ENCODE measurements around the gene CELF4. TPM values are rescaled to one million over a fixed set of nuclear protein-coding genes. Genes with fewer than 3 reads are reported as not detected.

CELF4 gene
- polyA plus RNA-seq, 1 donor (not counting 4 experiments of a cell fraction or from before 2014, with no cell fraction given) = not detected

- TF ChIP-seq, protein P1, sequence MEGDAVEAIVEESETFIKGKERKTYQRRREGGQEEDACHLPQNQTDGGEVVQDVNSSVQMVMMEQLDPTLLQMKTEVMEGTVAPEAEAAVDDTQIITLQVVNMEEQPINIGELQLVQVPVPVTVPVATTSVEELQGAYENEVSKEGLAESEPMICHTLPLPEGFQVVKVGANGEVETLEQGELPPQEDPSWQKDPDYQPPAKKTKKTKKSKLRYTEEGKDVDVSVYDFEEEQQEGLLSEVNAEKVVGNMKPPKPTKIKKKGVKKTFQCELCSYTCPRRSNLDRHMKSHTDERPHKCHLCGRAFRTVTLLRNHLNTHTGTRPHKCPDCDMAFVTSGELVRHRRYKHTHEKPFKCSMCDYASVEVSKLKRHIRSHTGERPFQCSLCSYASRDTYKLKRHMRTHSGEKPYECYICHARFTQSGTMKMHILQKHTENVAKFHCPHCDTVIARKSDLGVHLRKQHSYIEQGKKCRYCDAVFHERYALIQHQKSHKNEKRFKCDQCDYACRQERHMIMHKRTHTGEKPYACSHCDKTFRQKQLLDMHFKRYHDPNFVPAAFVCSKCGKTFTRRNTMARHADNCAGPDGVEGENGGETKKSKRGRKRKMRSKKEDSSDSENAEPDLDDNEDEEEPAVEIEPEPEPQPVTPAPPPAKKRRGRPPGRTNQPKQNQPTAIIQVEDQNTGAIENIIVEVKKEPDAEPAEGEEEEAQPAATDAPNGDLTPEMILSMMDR (optimal IDR thresholded peaks at IDR 0.05 in 1 of 3, IDR thresholded peaks at IDR 0.05 in 1 of 3, conservative IDR thresholded peaks at IDR 0.05 in 1 of 3; ENCODE audit: extremely low read depth in 1 of 3, insufficient read depth in 2 of 3, low read length in 3 of 3) = no peak
- no peak for TF ChIP-seq EZH2 (IDR thresholded peaks at IDR 0.05; ENCODE audit: low read length)
- DNase-seq (ENCODE audit: low read depth, low spot score) = no peak
- no peak overlapping the region for H3K4me3 ChIP-seq (ENCODE audit: control insufficient read depth in 2 of 3, extremely low read depth in 1 of 3, insufficient read depth in 2 of 3, low read depth in 1 of 3, low read length in 3 of 3)
- H3K27ac ChIP-seq (ENCODE audit: control insufficient read depth, insufficient read depth, low read length) = no peak overlapping the region
- no peaks in the 10 kb centered on the region for H3K9me1 ChIP-seq (ENCODE audit: control insufficient read depth, extremely low read depth, insufficient read depth, low read length)
- no peak for FAIRE-seq
- no peaks in the 10 kb centered on the region for H4K20me1 ChIP-seq (ENCODE audit: control insufficient read depth, extremely low read depth, insufficient read depth, low read length)
- H3K9ac ChIP-seq (ENCODE audit: control insufficient read depth, extremely low read depth, insufficient read depth, low read length) = no peak overlapping the region
- no peaks in the 10 kb centered on the region for H3K36me3 ChIP-seq (ENCODE audit: control insufficient read depth in 2 of 2, extremely low read depth in 1 of 2, insufficient read depth in 2 of 2, low read length in 2 of 2)
- H3K27me3 ChIP-seq (ENCODE audit: control insufficient read depth, extremely low read depth, insufficient read depth, low read length) = peaks cover 25% of the 10 kb centered on the region
- dilution Hi-C loops (cut with MboI; ENCODE audit: extremely low pct_ligation_motif_present, low sequenced_read_pairs) = no loop called here
- no peak overlapping the region for H2AFZ ChIP-seq (ENCODE audit: control insufficient read depth, low read length)
- H3K79me2 ChIP-seq (ENCODE audit: control insufficient read depth, insufficient read depth, low read length) = no peaks in the 10 kb centered on the region
- no peak overlapping the region for H3K4me2 ChIP-seq (ENCODE audit: control insufficient read depth, extremely low read depth, insufficient read depth, low read depth, low read length)
- H3K4me1 ChIP-seq (ENCODE audit: control insufficient read depth, extremely low read depth, insufficient read depth, low read length) = no peaks in the 10 kb centered on the region
- H3K9me3 ChIP-seq (ENCODE audit: control insufficient read depth, low read depth, low read length) = no peaks in the 10 kb centered on the region
Measured at GRCh38 chr18:37243741-37244140, 321.9 kb downstream of the CELF4 start.

DNA sequence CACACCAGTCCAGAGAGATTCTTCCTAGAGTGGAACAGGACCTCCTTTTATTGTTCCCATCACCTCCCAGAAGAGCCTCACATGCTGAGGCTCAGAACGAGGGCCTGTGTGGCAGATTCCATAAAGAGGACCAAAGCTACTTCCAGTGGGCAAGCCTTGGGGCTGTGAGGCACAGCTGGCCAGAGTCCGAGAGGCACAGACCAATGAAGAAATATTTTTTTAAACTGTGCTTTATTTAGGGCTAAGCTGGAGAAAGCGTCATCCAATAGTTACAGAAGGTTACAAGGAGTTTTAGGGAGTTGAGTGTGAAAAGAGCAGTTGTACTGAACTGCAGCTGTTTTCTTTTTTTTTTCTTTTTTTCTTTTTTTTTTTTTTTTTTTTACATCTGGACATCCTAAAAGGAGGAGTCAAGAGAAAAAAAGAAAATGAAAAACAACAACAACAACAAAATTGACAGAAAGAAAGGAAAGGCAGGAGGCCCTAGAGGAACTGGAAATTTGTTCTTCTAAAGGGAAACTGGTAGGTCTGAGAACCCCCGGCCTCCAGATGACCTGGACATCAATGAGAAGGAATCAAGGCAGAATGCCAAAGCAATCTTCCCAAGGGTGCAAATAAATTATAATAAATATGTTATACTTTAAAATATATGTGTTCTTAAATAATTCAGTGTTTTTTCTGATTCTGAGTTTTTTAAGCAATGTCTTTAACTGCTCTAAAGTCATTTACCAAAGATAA, 322.6 kb downstream of the CELF4 start:
- Histone ChIP-seq H3K27ac (ENCODE audit: control insufficient read depth, insufficient read depth, low read length) (no peak overlapping the region), H3K4me2 (ENCODE audit: control insufficient read depth, extremely low read depth, insufficient read depth, low read depth, low read length) (no peak overlapping the region), H2AFZ (ENCODE audit: control insufficient read depth, low read length) (no peak overlapping the region), H3K36me3 (ENCODE audit: control insufficient read depth in 2 of 2, extremely low read depth in 1 of 2, insufficient read depth in 2 of 2, low read length in 2 of 2) (no peaks in the 10 kb centered on the region), H3K4me1 (ENCODE audit: control insufficient read depth, extremely low read depth, insufficient read depth, low read length) (no peaks in the 10 kb centered on the region), H3K9ac (ENCODE audit: control insufficient read depth, extremely low read depth, insufficient read depth, low read length) (no peak overlapping the region), H3K4me3 (ENCODE audit: control insufficient read depth in 2 of 3, extremely low read depth in 1 of 3, insufficient read depth in 2 of 3, low read depth in 1 of 3, low read length in 3 of 3) (no peak overlapping the region), H3K79me2 (ENCODE audit: control insufficient read depth, insufficient read depth, low read length) (no peaks in the 10 kb centered on the region), H3K9me1 (ENCODE audit: control insufficient read depth, extremely low read depth, insufficient read depth, low read length) (no peaks in the 10 kb centered on the region), H4K20me1 (ENCODE audit: control insufficient read depth, extremely low read depth, insufficient read depth, low read length) (no peaks in the 10 kb centered on the region), H3K9me3 (ENCODE audit: control insufficient read depth, low read depth, low read length) (no peaks in the 10 kb centered on the region), H3K27me3 (ENCODE audit: control insufficient read depth, extremely low read depth, insufficient read depth, low read length) (peaks cover 25% of the 10 kb centered on the region)
- no peak for TF ChIP-seq EZH2 (IDR thresholded peaks at IDR 0.05; ENCODE audit: low read length)
- TF ChIP-seq, protein P1 (optimal IDR thresholded peaks at IDR 0.05 in 1 of 3, IDR thresholded peaks at IDR 0.05 in 1 of 3, conservative IDR thresholded peaks at IDR 0.05 in 1 of 3; ENCODE audit: extremely low read depth in 1 of 3, insufficient read depth in 2 of 3, low read length in 3 of 3) = no peak
- dilution Hi-C loops (cut with MboI; ENCODE audit: extremely low pct_ligation_motif_present, low sequenced_read_pairs) = no loop called here
- FAIRE-seq (no peak), DNase-seq (ENCODE audit: low read depth, low spot score) (no peak)

All from keratinocyte (primary cell).